Measurements from ENCODE around the gene AVPI1. TPM values are rescaled to one million over a fixed set of nuclear protein-coding genes. Genes with fewer than 3 reads are reported as not detected.
"Not testable (repeated sequence)": the region's sequence is repeated elsewhere in the genome, so short reads cannot be mapped to it uniquely, and the experiment has no call there.

The AVPI1 gene
- total RNA-seq, 1 donor from 2014 or later = 5.6 TPM

DNA sequence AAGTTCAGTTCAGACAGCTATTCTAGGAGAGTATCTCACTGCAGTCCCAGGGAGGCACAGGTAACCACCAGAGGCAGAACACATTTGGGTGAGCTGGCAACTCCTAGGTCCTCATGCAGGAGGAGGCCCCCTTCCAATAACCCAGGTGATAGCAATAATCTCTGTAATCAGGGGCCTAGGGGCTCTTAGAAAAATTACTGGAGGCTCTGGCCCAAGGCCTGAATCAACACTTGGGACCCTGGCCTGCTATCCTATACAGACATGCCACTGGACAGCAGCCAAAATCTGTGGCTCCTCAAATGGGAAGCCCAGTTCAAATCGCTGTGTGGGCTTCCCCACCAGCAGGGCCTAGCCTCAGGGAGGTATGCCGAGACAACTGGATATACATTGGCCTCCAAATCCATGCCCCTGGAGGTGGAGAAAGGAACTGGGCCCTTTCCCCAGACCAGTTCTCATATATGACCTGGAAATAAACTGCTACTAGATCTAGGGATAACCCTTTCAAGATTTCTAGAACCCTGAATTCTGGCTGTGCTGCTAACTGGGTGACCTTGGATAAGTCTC is 1.6 kb downstream of the AVPI1 start:
- Histone ChIP-seq H4K20me1 (ENCODE audit: insufficient read depth, low read length) (no peaks in the 10 kb centered on the region), H3K4me3 (ENCODE audit: insufficient read depth, low read depth, low read length) (no peak overlapping the region), H3K27ac (ENCODE audit: low read depth, low read length) (no peak overlapping the region), H3K27me3 (ENCODE audit: insufficient read depth, low read length) (no peaks in the 10 kb centered on the region), H3K36me3 (ENCODE audit: insufficient read depth, low read length) (no peaks in the 10 kb centered on the region), H3K9me3 (ENCODE audit: insufficient read depth, low read depth, low read length) (no peaks in the 10 kb centered on the region), H3K4me2 (ENCODE audit: low read length) (peak overlapping the region; percentile 89), H3K4me1 (ENCODE audit: insufficient read depth, low read length) (peaks cover 42% of the 10 kb centered on the region), H2AFZ (ENCODE audit: low read depth, low read length) (no peak overlapping the region), H3K79me2 (ENCODE audit: insufficient read depth, low read length) (no peaks in the 10 kb centered on the region), H3K9ac (ENCODE audit: low read length) (no peak overlapping the region)
- FAIRE-seq (no peak), DNase-seq (ENCODE audit: low read depth) (no peak)
- TF ChIP-seq EZH2 (IDR thresholded peaks at IDR 0.05; ENCODE audit: insufficient read depth, low read length) = no peak
- TF ChIP-seq, protein P1, sequence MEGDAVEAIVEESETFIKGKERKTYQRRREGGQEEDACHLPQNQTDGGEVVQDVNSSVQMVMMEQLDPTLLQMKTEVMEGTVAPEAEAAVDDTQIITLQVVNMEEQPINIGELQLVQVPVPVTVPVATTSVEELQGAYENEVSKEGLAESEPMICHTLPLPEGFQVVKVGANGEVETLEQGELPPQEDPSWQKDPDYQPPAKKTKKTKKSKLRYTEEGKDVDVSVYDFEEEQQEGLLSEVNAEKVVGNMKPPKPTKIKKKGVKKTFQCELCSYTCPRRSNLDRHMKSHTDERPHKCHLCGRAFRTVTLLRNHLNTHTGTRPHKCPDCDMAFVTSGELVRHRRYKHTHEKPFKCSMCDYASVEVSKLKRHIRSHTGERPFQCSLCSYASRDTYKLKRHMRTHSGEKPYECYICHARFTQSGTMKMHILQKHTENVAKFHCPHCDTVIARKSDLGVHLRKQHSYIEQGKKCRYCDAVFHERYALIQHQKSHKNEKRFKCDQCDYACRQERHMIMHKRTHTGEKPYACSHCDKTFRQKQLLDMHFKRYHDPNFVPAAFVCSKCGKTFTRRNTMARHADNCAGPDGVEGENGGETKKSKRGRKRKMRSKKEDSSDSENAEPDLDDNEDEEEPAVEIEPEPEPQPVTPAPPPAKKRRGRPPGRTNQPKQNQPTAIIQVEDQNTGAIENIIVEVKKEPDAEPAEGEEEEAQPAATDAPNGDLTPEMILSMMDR (IDR thresholded peaks at IDR 0.05; ENCODE audit: insufficient read depth, low read depth, low read length) = no peak
- Mint-ChIP-seq H3K36me3 (ENCODE audit: low read depth, unreplicated experiment) (no peaks in the 10 kb centered on the region), H3K4me1 (ENCODE audit: low read depth, unreplicated experiment) (peaks cover 20% of the 10 kb centered on the region), H3K4me3 (ENCODE audit: unreplicated experiment) (no peak overlapping the region), H3K27me3 (ENCODE audit: low read depth, unreplicated experiment) (no peaks in the 10 kb centered on the region), H3K9me3 (ENCODE audit: unreplicated experiment) (no peaks in the 10 kb centered on the region), H3K27ac (ENCODE audit: unreplicated experiment) (no peak overlapping the region)

DNA sequence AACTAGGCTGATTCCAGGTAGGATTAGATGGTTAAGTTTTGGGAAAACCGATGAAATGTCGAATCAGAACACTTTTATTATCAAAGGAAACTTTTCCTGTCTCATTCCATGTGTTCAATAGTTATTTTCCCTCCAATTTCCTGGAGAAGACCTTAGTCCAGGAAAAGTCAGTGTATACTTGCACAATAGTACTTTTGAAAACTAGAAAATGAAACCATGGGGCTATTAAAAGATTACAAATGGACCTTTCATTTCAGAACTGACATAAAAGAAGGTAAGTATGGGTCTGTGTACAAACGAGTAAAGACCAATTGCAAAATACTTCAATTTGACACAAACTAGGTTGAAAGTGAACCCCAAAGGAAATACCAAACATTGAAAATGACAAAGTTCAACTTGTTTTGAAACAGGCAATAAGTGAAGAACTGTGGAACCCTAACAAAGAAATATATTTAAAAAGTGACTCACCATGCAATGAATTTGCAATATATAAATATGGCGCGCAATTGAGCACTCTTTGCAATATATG is 2.1 kb downstream of the AVPI1 start:
- peaks cover 39% of the 10 kb centered on the region for H3K4me1 ChIP-seq (ENCODE audit: insufficient read depth, low read length)
- Mint-ChIP-seq H3K36me3 (ENCODE audit: low read depth, unreplicated experiment) (no peaks in the 10 kb centered on the region), H3K4me1 (ENCODE audit: low read depth, unreplicated experiment) (peaks cover 20% of the 10 kb centered on the region), H3K9me3 (ENCODE audit: unreplicated experiment) (no peaks in the 10 kb centered on the region), H3K4me3 (ENCODE audit: unreplicated experiment) (peak overlapping the region; percentile 27), H3K27me3 (ENCODE audit: low read depth, unreplicated experiment) (no peaks in the 10 kb centered on the region), H3K27ac (ENCODE audit: unreplicated experiment) (no peak overlapping the region)
- H3K27me3 ChIP-seq (ENCODE audit: insufficient read depth, low read length) = no peaks in the 10 kb centered on the region
- H3K4me3 ChIP-seq (ENCODE audit: insufficient read depth, low read depth, low read length) = no peak overlapping the region
- DNase-seq (ENCODE audit: low read depth) = no peak
- H3K79me2 ChIP-seq (ENCODE audit: insufficient read depth, low read length) = no peaks in the 10 kb centered on the region
- no peak overlapping the region for H2AFZ ChIP-seq (ENCODE audit: low read depth, low read length)
- no peaks in the 10 kb centered on the region for H4K20me1 ChIP-seq (ENCODE audit: insufficient read depth, low read length)
- no peak overlapping the region for H3K27ac ChIP-seq (ENCODE audit: low read depth, low read length)
- no peak for TF ChIP-seq EZH2 (IDR thresholded peaks at IDR 0.05; ENCODE audit: insufficient read depth, low read length)
- TF ChIP-seq, protein P1 (IDR thresholded peaks at IDR 0.05; ENCODE audit: insufficient read depth, low read depth, low read length) = no peak
- peak overlapping the region; percentile 89 for H3K4me2 ChIP-seq (ENCODE audit: low read length)
- no peak overlapping the region for H3K9ac ChIP-seq (ENCODE audit: low read length)
- no peaks in the 10 kb centered on the region for H3K9me3 ChIP-seq (ENCODE audit: insufficient read depth, low read depth, low read length)
- FAIRE-seq = no peak
- H3K36me3 ChIP-seq (ENCODE audit: insufficient read depth, low read length) = no peaks in the 10 kb centered on the region

DNA sequence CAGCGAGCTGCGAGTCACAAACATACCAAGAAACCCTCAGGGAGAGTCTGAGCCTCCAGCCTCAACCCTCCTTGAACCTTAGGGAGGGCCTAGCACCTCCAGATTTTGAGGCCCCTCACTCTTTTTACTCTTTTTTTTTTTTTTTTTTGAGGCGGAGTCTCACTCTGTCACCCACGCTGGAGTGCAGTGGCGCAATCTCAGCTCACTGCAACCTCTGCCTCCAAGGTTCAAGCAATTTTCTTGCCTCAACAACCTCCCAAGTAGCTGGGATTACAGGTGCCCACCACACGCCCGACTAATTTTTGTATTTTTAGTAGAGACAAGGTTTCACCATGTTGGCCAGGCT is 2.7 kb downstream of the AVPI1 start:
- H3K4me2 ChIP-seq (ENCODE audit: low read length); H3K36me3 Mint-ChIP-seq (ENCODE audit: low read depth, unreplicated experiment); H3K36me3 ChIP-seq (ENCODE audit: insufficient read depth, low read length); H2AFZ ChIP-seq (ENCODE audit: low read depth, low read length); H3K27me3 Mint-ChIP-seq (ENCODE audit: low read depth, unreplicated experiment); DNase-seq (ENCODE audit: low read depth); H3K79me2 ChIP-seq (ENCODE audit: insufficient read depth, low read length); H3K4me3 ChIP-seq (ENCODE audit: insufficient read depth, low read depth, low read length); FAIRE-seq; H3K9ac ChIP-seq (ENCODE audit: low read length); H4K20me1 ChIP-seq (ENCODE audit: insufficient read depth, low read length); H3K9me3 Mint-ChIP-seq (ENCODE audit: unreplicated experiment); H3K4me3 Mint-ChIP-seq (ENCODE audit: unreplicated experiment); H3K27me3 ChIP-seq (ENCODE audit: insufficient read depth, low read length); H3K9me3 ChIP-seq (ENCODE audit: insufficient read depth, low read depth, low read length); H3K27ac ChIP-seq (ENCODE audit: low read depth, low read length): not testable (repeated sequence)
- peak overlapping the region; percentile 41 for H3K27ac Mint-ChIP-seq (ENCODE audit: unreplicated experiment)
- H3K4me1 Mint-ChIP-seq (ENCODE audit: low read depth, unreplicated experiment) = peaks cover 14% of the 10 kb centered on the region
- peaks cover 33% of the 10 kb centered on the region for H3K4me1 ChIP-seq (ENCODE audit: insufficient read depth, low read length)

Data from astrocyte (in vitro differentiated cells and primary cell).